SK-N-SH treated with all-trans-retinoic acid at 6 μM for 48 hours (cell line): Measurements from ENCODE around the gene OTUB1.
A peak's percentile ranks its signal among the peaks of the same experiment; 100 is the strongest.
"Not testable (repeated sequence)": the region's sequence is repeated elsewhere in the genome, so short reads cannot be mapped to it uniquely, and the experiment has no call there.

Experiments used
- ATAC-seq: fragments of 200-7000 bp; cut with Tn5 transposase; 3 replicates; pipeline ENCODE4 v1.9.1; 2020; ENCODE audit warnings: mild to moderate bottlenecking, moderate library complexity
- ARNTL ChIP-seq: fragments of 450-650 bp; formaldehyde crosslinking; IDR thresholded peaks from 2 replicates; pipeline ENCODE4 v1.5.0; 2020; ENCODE audit warnings: low read depth, mild to moderate bottlenecking, moderate library complexity, borderline replicate concordance
- BACH2 ChIP-seq: fragments of 250-450 bp; sonication (Bioruptor Pico); IDR thresholded peaks from 2 replicates; pipeline ENCODE4 v1.9.0; 2021; ENCODE audit warnings: mild to moderate bottlenecking, borderline replicate concordance
- CSDC2 ChIP-seq: fragments of 250-450 bp; sonication (Bioruptor Pico); IDR thresholded peaks from 2 replicates; pipeline ENCODE4 v1.5.0; 2020; ENCODE audit warnings: mild to moderate bottlenecking, moderate library complexity
- ESRRG ChIP-seq: fragments of 250-450 bp; sonication (Bioruptor Pico); IDR thresholded peaks from 2 replicates; pipeline ENCODE4 v1.6.1; 2021; ENCODE audit warnings: mild to moderate bottlenecking
- GLIS3 ChIP-seq: fragments of 250-450 bp; sonication (Bioruptor Pico); IDR thresholded peaks from 2 replicates; pipeline ENCODE4 v1.5.0; 2020; ENCODE audit warnings: mild to moderate bottlenecking, moderate library complexity
- OSR1 ChIP-seq: fragments of 250-450 bp; sonication (Bioruptor Pico); IDR thresholded peaks from 2 replicates; pipeline ENCODE4 v1.8.0; 2022; ENCODE audit warnings: moderate library complexity, mild to moderate bottlenecking, inconsistent platforms
- PPARA ChIP-seq: fragments of 250-450 bp; sonication (Bioruptor Pico); IDR thresholded peaks from 2 replicates; pipeline ENCODE4 v1.5.0; 2020; ENCODE audit warnings: mild to moderate bottlenecking, borderline replicate concordance
- TCF4 ChIP-seq: fragments of 250-450 bp; sonication (Bioruptor Pico); IDR thresholded peaks from 2 replicates; pipeline ENCODE4 v1.8.0; 2021; ENCODE audit warnings: mild to moderate bottlenecking, moderate library complexity, borderline replicate concordance
- TOX ChIP-seq: fragments of 250-450 bp; sonication (Bioruptor Pico); IDR thresholded peaks from 2 replicates; pipeline ENCODE4 v1.8.0; 2021; ENCODE audit warnings: mild to moderate bottlenecking, moderate library complexity, borderline replicate concordance
- ZC3H10 ChIP-seq: fragments of 250-450 bp; sonication (Bioruptor Pico); IDR thresholded peaks from 2 replicates; pipeline ENCODE4 v1.5.1; 2021; ENCODE audit warnings: mild to moderate bottlenecking, moderate library complexity
- ZFP3 ChIP-seq: fragments of 250-450 bp; sonication (Bioruptor Pico); IDR thresholded peaks from 2 replicates; pipeline ENCODE4 v1.5.0; 2020; ENCODE audit warnings: mild to moderate bottlenecking, moderate library complexity
- ZFP30 ChIP-seq: fragments of 450-650 bp; formaldehyde crosslinking; IDR thresholded peaks from 2 replicates; pipeline ENCODE4 v1.5.0; 2022; ENCODE audit warnings: mild to moderate bottlenecking, moderate library complexity
- ZNF565 ChIP-seq: fragments of 450-650 bp; formaldehyde crosslinking; conservative IDR thresholded peaks from 2 replicates; pipeline ENCODE4 v1.5.0; 2020; ENCODE audit warnings: low read depth, mild to moderate bottlenecking, moderate library complexity
- ZNF70 ChIP-seq: fragments of 450-650 bp; formaldehyde crosslinking; IDR thresholded peaks from 2 replicates; pipeline ENCODE4 v1.5.0; 2020; ENCODE audit warnings: mild to moderate bottlenecking, moderate library complexity
- ZNF8 ChIP-seq: fragments of 450-650 bp; formaldehyde crosslinking; IDR thresholded peaks from 2 replicates; pipeline ENCODE4 v1.5.0; 2020; ENCODE audit warnings: mild to moderate bottlenecking, moderate library complexity
- TF ChIP-seq, protein P1 (sequence below): fragments of 250-450 bp; sonication (Bioruptor Pico); IDR thresholded peaks from 2 replicates; pipeline ENCODE4 v1.5.1; 2021; ENCODE audit warnings: mild to moderate bottlenecking, moderate library complexity
- TF ChIP-seq, protein P2 (sequence below): fragments of 250-450 bp; sonication (Bioruptor Pico); IDR thresholded peaks from 2 replicates; pipeline ENCODE4 v1.8.0; 2020; ENCODE audit warnings: mild to moderate bottlenecking, moderate library complexity, borderline replicate concordance
- TF ChIP-seq, protein P3 (sequence below): fragments of 250-450 bp; sonication (Bioruptor Pico); IDR thresholded peaks from 2 replicates; pipeline ENCODE4 v1.8.0; 2021; ENCODE audit warnings: low read depth, mild to moderate bottlenecking, moderate library complexity, borderline replicate concordance

The OTUB1 gene

DNA sequence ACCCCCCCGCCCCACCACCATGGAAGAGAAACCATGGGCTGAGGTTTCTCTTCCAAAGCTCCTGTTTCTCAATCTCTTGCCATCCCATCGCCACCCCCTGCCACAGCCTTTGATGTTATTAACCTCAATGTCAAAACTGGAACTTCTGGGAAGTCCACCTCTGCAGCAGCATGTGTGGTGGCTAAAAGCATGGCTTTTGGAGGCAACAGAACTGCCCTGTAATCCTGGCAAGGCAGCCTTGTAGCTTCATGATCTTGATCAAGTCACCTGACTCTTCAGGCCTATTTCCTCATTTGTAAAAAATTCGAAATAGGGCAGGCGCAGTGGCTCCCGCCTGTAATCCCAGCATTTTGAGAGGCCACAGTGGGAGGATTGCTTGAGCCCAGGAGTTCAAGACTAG lies 15.3 kb upstream of the OTUB1 start:
- TF ChIP-seq TOX (CRISPR knock-in tag), result no peak
- TF ChIP-seq, protein P1, sequence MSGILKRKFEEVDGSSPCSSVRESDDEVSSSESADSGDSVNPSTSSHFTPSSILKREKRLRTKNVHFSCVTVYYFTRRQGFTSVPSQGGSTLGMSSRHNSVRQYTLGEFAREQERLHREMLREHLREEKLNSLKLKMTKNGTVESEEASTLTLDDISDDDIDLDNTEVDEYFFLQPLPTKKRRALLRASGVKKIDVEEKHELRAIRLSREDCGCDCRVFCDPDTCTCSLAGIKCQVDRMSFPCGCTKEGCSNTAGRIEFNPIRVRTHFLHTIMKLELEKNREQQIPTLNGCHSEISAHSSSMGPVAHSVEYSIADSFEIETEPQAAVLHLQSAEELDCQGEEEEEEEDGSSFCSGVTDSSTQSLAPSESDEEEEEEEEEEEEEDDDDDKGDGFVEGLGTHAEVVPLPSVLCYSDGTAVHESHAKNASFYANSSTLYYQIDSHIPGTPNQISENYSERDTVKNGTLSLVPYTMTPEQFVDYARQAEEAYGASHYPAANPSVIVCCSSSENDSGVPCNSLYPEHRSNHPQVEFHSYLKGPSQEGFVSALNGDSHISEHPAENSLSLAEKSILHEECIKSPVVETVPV, result no peak
- TF ChIP-seq, protein P2, sequence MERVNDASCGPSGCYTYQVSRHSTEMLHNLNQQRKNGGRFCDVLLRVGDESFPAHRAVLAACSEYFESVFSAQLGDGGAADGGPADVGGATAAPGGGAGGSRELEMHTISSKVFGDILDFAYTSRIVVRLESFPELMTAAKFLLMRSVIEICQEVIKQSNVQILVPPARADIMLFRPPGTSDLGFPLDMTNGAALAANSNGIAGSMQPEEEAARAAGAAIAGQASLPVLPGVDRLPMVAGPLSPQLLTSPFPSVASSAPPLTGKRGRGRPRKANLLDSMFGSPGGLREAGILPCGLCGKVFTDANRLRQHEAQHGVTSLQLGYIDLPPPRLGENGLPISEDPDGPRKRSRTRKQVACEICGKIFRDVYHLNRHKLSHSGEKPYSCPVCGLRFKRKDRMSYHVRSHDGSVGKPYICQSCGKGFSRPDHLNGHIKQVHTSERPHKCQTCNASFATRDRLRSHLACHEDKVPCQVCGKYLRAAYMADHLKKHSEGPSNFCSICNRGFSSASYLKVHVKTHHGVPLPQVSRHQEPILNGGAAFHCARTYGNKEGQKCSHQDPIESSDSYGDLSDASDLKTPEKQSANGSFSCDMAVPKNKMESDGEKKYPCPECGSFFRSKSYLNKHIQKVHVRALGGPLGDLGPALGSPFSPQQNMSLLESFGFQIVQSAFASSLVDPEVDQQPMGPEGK (CRISPR knock-in tag), result no peak

DNA sequence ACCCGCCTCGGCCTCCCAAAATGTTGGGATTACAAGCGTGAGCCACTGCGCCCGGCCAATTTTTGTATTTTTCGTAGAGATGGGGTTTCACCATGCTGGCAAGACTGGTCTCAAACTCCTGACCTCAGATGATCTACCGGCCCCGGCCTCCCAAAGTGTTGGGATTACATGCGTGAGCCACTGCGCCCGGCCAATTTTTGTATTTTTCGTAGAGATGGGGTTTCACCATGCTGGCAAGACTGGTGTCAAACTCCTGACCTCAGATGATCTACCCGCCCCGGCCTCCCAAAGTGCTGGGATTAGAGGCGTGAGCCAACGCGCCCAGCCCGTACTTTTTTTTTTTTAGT lies 12.4 kb upstream of the OTUB1 start:
- ATAC-seq, result not testable (repeated sequence)

More for the DNA sequence above, 15.3 kb upstream of the OTUB1 start:
- no peak for ATAC-seq

DNA sequence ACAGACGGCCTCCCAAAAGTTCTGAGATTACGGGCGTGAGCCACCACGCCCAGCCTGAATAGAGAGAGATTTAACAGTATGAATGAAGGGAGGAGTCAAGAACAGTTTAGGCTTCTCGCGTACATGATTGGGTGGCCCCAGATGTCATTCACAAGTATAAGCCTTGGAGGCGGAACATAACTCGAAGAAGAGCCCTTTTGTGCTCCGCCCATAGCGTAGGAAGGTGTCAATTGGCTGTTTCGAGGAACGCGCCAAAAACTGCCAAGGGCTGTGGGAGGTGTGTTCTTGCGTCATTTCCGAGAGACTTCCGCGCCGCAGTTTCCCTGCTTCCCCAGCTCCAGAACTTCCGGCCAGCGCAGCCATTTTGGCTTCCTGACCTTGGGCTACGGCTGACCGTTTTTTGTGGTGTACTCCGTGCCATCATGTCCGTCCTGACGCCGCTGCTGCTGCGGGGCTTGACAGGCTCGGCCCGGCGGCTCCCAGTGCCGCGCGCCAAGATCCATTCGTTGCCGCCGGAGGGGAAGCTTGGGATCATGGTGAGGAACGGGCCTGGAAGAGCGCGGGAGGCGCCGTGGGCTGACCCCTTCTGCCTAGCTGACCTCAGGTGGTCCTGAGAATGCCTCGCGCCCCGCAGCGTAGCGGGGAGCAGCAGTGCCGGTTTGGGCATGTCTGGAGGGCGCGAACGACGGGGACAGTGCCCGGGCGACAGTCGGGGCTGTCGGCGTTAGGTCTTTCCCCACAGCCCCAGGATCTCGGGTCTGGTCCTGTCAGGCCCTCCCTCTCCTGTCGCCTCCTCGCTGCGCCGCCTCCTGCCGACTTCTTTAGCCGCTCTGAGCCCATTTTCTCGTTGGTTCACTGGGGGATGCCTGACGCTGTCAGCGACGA lies 11.7 kb upstream of the OTUB1 start, which contains the start of gene COX8A:
COX8A (plus strand) TSS at position 362 of the 885 bp plus-strand sequence; CDS start at position 423, 61 bp downstream.
- ATAC-seq, result peak; percentile 98
- TF ChIP-seq ARNTL (CRISPR knock-in tag) (no peak), PPARA (CRISPR knock-in tag) (no peak), ZNF70 (CRISPR knock-in tag) (no peak), ZNF8 (no peak), GLIS3 (CRISPR knock-in tag) (no peak), ZFP30 (CRISPR knock-in tag) (no peak), CSDC2 (CRISPR knock-in tag) (no peak), ESRRG (CRISPR knock-in tag) (no peak), TCF4 (CRISPR knock-in tag) (no peak), BACH2 (CRISPR knock-in tag) (no peak), ZC3H10 (no peak)
- TF ChIP-seq, protein P1, result no peak
- TF ChIP-seq, protein P2 (CRISPR knock-in tag), result no peak
- TF ChIP-seq, protein P3, sequence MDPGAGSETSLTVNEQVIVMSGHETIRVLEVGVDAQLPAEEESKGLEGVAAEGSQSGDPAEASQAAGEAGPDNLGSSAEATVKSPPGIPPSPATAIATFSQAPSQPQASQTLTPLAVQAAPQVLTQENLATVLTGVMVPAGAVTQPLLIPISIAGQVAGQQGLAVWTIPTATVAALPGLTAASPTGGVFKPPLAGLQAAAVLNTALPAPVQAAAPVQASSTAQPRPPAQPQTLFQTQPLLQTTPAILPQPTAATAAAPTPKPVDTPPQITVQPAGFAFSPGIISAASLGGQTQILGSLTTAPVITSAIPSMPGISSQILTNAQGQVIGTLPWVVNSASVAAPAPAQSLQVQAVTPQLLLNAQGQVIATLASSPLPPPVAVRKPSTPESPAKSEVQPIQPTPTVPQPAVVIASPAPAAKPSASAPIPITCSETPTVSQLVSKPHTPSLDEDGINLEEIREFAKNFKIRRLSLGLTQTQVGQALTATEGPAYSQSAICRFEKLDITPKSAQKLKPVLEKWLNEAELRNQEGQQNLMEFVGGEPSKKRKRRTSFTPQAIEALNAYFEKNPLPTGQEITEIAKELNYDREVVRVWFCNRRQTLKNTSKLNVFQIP (CRISPR knock-in tag), result no peak

DNA sequence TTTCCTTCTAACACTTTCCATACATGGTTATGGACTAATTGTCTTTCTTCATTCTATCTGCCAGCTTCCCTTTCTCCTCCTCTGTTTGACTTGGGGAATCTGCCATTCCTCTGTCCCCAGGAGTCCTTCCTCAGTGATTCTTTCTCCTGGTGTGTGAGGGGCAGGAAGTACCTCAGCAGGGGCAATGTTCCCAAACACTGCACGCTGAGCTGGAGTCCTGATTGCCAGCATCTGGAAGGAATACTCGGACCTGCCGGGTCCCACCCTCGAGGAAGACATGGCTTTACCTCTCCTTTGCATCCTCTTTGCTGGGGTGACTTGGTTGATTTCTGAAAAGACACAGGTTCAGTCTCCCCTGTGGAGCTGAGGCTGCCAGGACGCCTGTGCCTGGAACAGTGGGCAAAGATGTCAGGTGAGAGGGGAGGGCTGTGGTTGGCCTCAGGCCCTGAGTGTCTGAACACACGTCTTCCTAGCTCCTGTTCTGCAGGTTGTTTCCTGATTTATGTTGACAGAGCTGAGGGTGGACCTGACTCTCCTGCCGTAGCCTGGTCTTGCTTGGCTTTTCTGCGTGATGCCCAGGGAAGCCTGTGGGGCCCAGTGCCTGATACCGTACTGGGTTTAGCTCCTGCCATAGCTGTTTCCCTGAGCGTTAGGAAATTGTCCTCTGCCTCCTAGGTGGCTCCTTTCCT lies 7.5 kb upstream of the OTUB1 start:
- ATAC-seq, result no peak

DNA sequence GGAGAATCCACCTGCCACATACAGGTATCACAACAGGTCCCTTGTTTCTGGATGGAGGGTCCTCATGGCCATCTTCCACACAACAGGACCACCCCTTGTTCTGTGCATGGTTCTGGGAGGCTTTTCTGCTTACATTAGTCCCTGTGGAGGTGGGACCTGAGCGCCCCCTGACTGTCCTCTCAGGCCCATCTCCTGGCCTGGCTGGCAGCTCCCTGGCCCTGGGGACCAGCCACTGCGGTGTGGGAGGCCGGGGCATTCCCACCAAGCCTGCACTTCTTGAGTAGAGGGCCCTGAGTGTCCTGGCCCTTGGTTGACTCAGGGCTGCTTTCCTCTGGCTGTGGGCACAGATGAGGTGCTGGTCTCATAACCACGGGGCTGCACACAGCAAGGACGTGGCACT lies 6.8 kb upstream of the OTUB1 start:
- ATAC-seq, result no peak
- TF ChIP-seq ZC3H10, result no peak
- no peak for TF ChIP-seq TOX (CRISPR knock-in tag)
- no peak for TF ChIP-seq OSR1 (CRISPR knock-in tag)
- TF ChIP-seq, protein P1, result no peak
- TF ChIP-seq, protein P2 (CRISPR knock-in tag), result no peak
- no peak for TF ChIP-seq ZNF565 (CRISPR knock-in tag)
- TF ChIP-seq ZFP3 (CRISPR knock-in tag), result no peak
- no peak for TF ChIP-seq ZFP30 (CRISPR knock-in tag)
- no peak for TF ChIP-seq CSDC2 (CRISPR knock-in tag)

More for the DNA sequence above, 7.5 kb upstream of the OTUB1 start:
- no peak for TF ChIP-seq ESRRG (CRISPR knock-in tag)
